GM19351 (cell line): ENCODE data around the gene CD200R1.

ENCODE experiments used
- ATAC-seq: cut with Tn5 transposase; IDR thresholded peaks from one replicate; pipeline ENCODE4 v1.9.1; 2021; ENCODE audit warnings: mild to moderate bottlenecking, moderate library complexity; ENCODE audit not compliant: unreplicated experiment

CD200R1 gene

GRCh38 chr3:112894258-112894657 is 80.6 kb downstream of the CD200R1 start:
- no peak for ATAC-seq

GRCh38 chr3:112889357-112889756 is 85.5 kb downstream of the CD200R1 start:
- no peak for ATAC-seq

- no peak for ATAC-seq
Observed at GRCh38 chr3:112888381-112889085, 86.4 kb downstream of the CD200R1 start.

- no peak for ATAC-seq
Observed at GRCh38 chr3:112884678-112885290, 90.1 kb downstream of the CD200R1 start.

- ATAC-seq: no peak
Observed at GRCh38 chr3:112881891-112882290, 93.0 kb downstream of the CD200R1 start.

- ATAC-seq: no peak
Observed at GRCh38 chr3:112875561-112875960, 99.3 kb downstream of the CD200R1 start.

- peak; percentile 41 for ATAC-seq
Observed at GRCh38 chr3:112874725-112875124, 100.2 kb downstream of the CD200R1 start.

GRCh38 chr3:112873632-112874031 is 101.3 kb downstream of the CD200R1 start:
- peak; percentile 76 for ATAC-seq

GRCh38 chr3:112871735-112872134 is 103.2 kb downstream of the CD200R1 start:
- ATAC-seq: no peak
